Measurements from ENCODE around the gene ZSCAN9. TPM values are rescaled to one million over a fixed set of nuclear protein-coding genes. Genes with fewer than 3 reads are reported as not detected.

ZSCAN9 gene
- total and polyA plus RNA-seq, 2 of the 8 experiments (the other 6 are each of a cell fraction or from before 2014, with no cell fraction given): 10.8 to 13.6 TPM

DNA sequence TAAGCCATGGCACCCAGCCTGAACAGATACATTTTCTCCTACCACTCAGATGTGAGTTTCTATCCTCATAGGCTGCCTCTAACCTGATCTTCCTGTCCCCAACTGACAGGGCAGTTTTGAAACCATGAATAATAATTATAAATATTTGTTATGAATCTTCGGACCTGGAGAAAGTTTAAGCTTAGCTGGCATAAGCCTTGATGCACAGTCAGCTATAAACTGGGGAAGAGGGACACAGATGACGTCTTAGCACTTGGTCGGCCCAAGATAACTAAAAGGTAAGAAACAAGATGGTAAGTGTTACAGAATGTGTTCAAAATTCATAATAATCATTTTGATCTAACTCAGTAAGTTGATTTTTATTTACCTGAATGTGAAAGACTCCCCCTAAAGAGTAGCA, 18.9 kb downstream of the ZSCAN9 start:
- Histone ChIP-seq H3K4ac (replicated peaks; ENCODE audit: insufficient read length, low read depth, low read length) (no peak overlapping the region), H3K56ac (replicated peaks; ENCODE audit: insufficient read length, low read depth, low read length) (no peak overlapping the region), H3K4me1 (replicated peaks in 1 of 4; ENCODE audit: control insufficient read depth in 3 of 4, insufficient read depth in 4 of 4, low read length in 3 of 4) (no peaks in the 10 kb centered on the region), H3K9me3 (ENCODE audit: insufficient read depth in 2 of 2, low read depth in 1 of 2, low read length in 1 of 2) (no peaks in the 10 kb centered on the region), H3K14ac (ENCODE audit: insufficient read length) (no peak overlapping the region), H3K36me3 (ENCODE audit: control insufficient read depth in 2 of 4, insufficient read depth in 4 of 4, low read length in 3 of 4) (peaks cover 6 to 23% (median 17%) of the 10 kb centered on the region in 4 experiments; a peak in 7 of 8 replicates), H4K8ac (ENCODE audit: extremely low read depth, insufficient read depth, low read length) (no peak overlapping the region), H3K27me3 (replicated peaks in 1 of 4; ENCODE audit: control insufficient read depth in 3 of 4, extremely low read depth in 1 of 4, insufficient read depth in 3 of 4, low read length in 3 of 4) (no peaks in the 10 kb centered on the region), H3K4me2 (ENCODE audit: insufficient read depth in 1 of 2, low read depth in 2 of 2, low read length in 2 of 2) (no peak overlapping the region), H2BK12ac (ENCODE audit: low read depth, low read length) (no peak overlapping the region), H3K9ac (replicated peaks in 1 of 4; ENCODE audit: extremely low read depth in 1 of 4, low read depth in 3 of 4, low read length in 3 of 4) (no peak overlapping the region), H2BK5ac (ENCODE audit: low read depth, low read length) (no peak overlapping the region), H3K27ac (ENCODE audit: low read depth, low read length) (no peak overlapping the region), H2AFZ (ENCODE audit: low read length) (no peak overlapping the region), H2BK20ac (ENCODE audit: low read length) (no peak overlapping the region), H4K20me1 (replicated peaks in 1 of 2; ENCODE audit: control insufficient read depth in 1 of 2, insufficient read depth in 2 of 2, low read length in 2 of 2) (no peaks in the 10 kb centered on the region), H3K23me2 (ENCODE audit: low read depth, low read length) (no peaks in the 10 kb centered on the region), H4K91ac (replicated peaks; ENCODE audit: insufficient read length, low read length) (no peak overlapping the region), H3K23ac (ENCODE audit: insufficient read length) (no peak overlapping the region), H3K18ac (ENCODE audit: extremely low read depth, low read length) (no peak overlapping the region), H3K79me1 (ENCODE audit: low read depth, low read length) (no peaks in the 10 kb centered on the region), H3K4me3 (ENCODE audit: extremely low read depth in 1 of 4, insufficient read depth in 2 of 4, low read depth in 3 of 4, low read length in 4 of 4) (no peak overlapping the region), H2BK120ac (replicated peaks; ENCODE audit: low read depth, low read length) (no peak overlapping the region), H3K79me2 (ENCODE audit: control insufficient read depth in 1 of 2, insufficient read depth in 2 of 2, low read length in 2 of 2) (no peaks in the 10 kb centered on the region), H2BK15ac (ENCODE audit: low read length) (no peak overlapping the region), H4K5ac (ENCODE audit: insufficient read length, low read depth, low read length) (no peak overlapping the region), H2AK5ac (ENCODE audit: low read depth, low read length) (no peak overlapping the region)
- POLR2A ChIA-PET (ENCODE audit: partially characterized antibody): interaction anchor here (1.3 kb wide), 1 partner anchor 10 kb away, joined by 3 read pairs; no protein-coding TSS in a partner anchor
- WGBS, 2 experiments (ENCODE audit: extremely low coverage in 1 of 2, insufficient coverage in 1 of 2, insufficient read length in 1 of 2, insufficient replicate concordance in 2 of 2, low coverage in 1 of 2, low lambda C conversion rate in 2 of 2, missing lambda C conversion rate in 1 of 2): 74% methylated on average over 3 of the region's 3 CpGs; no CpG with 5 or more reads in 1 of the 2 experiments
- CTCF ChIA-PET (ENCODE audit: partially characterized antibody): no interaction called here
- DNase-seq (ENCODE audit: low read depth in 1 of 2, low spot score in 2 of 2) (no peak), FAIRE-seq (no peak)
- TF ChIP-seq CTBP2 (IDR thresholded peaks at IDR 0.05; ENCODE audit: borderline replicate concordance, insufficient read depth, insufficient read length, low read length): no peak
- TF ChIP-seq RAD21 (IDR thresholded peaks at IDR 0.05 in 1 of 2, conservative IDR thresholded peaks at IDR 0.05 in 1 of 2; ENCODE audit: low read depth in 2 of 2, low read length in 2 of 2): no peak
- no peak for TF ChIP-seq BCL11A (IDR thresholded peaks at IDR 0.05; ENCODE audit: low read depth in 2 of 2, low read length in 2 of 2)
- no peak for TF ChIP-seq KDM4A (IDR thresholded peaks at IDR 0.05; ENCODE audit: low read depth, low read length, severe bottlenecking)
- TF ChIP-seq ASH2L (IDR thresholded peaks at IDR 0.05; ENCODE audit: low read length): no peak
- no peak for TF ChIP-seq BACH1 (IDR thresholded peaks at IDR 0.05; ENCODE audit: low read length)
- no peak for TF ChIP-seq RNF2 (IDR thresholded peaks at IDR 0.05; ENCODE audit: borderline replicate concordance, low read depth, low read length, missing control alignments, poor library complexity, severe bottlenecking)
- no peak for TF ChIP-seq SP4 (IDR thresholded peaks at IDR 0.05; ENCODE audit: low read length)
- TF ChIP-seq USF2 (IDR thresholded peaks at IDR 0.05; ENCODE audit: low read length): no peak
- TF ChIP-seq NRF1 (IDR thresholded peaks at IDR 0.05; ENCODE audit: low read depth, low read length): no peak
- no peak for TF ChIP-seq JUND (IDR thresholded peaks at IDR 0.05; ENCODE audit: low read length)
- no peak for TF ChIP-seq SUZ12 (IDR thresholded peaks at IDR 0.05; ENCODE audit: low read length)
- TF ChIP-seq RFX5 (IDR thresholded peaks at IDR 0.05; ENCODE audit: borderline replicate concordance, low read depth, low read length): no peak

Measured in H1 (cell line).